ENCODE measurements around the gene AGXT.

AGXT gene

DNA sequence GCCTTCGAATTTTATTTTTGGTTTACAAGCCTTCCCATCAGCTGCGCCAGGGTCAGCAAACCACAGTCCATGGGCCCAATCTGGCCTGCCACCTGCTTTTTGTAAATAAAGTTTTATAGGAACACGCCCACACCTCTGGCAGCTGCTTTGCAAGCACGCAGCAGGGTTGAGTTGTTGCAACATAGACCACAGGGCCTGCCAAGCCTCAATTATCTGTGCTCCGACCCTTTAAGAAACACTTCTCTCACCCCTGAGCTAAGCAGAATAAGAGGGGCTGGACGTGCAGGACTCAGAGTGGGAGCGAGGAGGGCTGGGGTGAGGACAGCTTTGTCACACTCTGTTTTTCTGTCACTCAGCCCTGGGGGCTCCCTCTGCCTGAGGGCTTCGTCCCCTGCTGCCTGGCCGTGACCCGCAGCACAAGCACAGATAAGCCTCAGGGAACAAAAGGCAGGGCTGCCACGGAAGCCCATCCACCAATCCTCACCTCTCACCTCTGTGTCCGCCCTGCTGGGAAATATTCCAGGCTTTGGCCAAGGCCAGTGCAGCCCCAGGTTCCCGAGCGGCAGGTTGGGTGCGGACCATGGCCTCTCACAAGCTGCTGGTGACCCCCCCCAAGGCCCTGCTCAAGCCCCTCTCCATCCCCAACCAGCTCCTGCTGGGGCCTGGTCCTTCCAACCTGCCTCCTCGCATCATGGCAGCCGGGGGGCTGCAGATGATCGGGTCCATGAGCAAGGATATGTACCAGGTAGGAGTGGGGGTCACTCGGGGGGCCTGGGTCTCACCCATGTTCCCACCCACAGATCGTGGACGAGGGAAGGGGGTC is at the start of gene AGXT:
AGXT (plus strand) TSS at position 539 of the 823 bp plus-strand sequence; CDS start at position 581, 42 bp downstream.
- no peak for DNase-seq (ENCODE audit: low read depth)

- DNase-seq (ENCODE audit: low read depth), result no peak
Observed at GRCh38 chr2:240819126-240819857, 49.3 kb upstream of the AGXT start.

DNA sequence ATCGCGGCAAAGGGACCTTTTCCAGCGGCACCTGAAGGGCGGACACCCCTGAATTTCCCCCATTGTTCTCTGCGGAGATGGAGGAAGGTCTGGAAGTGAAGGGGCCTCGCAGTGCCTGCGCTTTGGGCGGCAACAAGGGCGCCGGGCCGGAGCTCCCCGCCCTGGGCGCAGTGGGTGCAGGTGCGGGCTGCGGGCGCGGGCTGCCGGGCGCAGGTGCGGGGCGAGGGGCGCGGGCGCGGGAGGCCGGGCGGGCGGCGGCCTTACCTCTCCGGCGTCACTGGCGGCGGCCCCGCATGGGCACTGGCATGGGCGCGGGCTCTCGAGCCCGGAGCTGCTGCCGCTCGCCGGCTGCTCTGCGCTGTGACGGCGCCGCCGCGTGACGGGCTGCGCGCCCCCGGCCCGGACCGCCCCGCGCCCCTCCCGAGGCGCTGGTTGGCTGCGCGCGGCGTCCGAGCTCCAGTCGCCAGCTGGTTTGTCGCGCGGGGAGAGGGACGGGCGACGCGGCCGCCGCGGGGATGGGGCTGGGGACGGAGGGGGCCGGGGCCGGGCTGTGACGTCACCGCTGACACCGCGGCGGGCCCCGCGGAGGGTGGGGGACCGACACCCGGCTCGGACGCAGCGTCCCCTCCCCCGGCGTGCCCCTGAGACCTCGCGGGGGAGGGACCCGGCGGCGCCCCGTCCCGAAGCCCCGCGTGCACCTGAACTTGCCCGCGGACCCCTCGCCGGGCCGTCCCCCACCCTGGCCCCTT is 48.6 kb upstream of the AGXT start, which contains the start of gene KIF1A:
KIF1A (minus strand) TSS at position 362 of the 749 bp plus-strand sequence. CDS start 22,467 bp downstream, outside the sequence.
- no peak for DNase-seq (ENCODE audit: low read depth)

- DNase-seq (ENCODE audit: low read depth), result no peak
Observed at GRCh38 chr2:240820607-240821428, 47.8 kb upstream of the AGXT start.

- no peak for DNase-seq (ENCODE audit: low read depth)
Observed at GRCh38 chr2:240821429-240821778, 47.2 kb upstream of the AGXT start.

DNA sequence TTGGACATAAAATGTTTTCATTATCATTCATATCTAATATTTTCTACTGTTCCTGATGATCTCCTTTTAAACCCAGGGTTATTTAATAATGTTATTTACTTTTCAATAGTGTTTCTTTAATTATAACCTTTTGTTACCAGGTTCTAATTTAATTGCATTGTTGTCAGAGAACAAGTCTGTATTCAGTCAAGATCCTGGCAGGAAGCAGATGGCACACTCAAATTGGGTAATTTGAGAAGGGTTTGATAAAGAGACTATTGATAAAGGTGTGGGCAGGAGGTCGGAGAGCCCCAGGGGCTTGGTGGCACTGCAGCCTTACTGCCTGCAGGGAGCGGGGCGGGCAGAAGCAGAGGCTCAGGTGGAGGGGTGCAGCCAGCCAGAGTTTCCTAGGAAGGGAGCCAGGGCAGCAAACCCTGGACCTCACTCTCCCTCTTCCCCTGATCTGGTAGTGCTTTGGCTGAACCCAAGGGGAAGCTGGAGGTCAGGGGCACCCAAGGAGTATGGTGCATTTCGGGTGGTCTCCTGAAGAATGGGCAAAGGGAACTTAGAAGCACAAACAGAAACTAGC is 46.3 kb upstream of the AGXT start:
- no peak for DNase-seq (ENCODE audit: low read depth)

DNA sequence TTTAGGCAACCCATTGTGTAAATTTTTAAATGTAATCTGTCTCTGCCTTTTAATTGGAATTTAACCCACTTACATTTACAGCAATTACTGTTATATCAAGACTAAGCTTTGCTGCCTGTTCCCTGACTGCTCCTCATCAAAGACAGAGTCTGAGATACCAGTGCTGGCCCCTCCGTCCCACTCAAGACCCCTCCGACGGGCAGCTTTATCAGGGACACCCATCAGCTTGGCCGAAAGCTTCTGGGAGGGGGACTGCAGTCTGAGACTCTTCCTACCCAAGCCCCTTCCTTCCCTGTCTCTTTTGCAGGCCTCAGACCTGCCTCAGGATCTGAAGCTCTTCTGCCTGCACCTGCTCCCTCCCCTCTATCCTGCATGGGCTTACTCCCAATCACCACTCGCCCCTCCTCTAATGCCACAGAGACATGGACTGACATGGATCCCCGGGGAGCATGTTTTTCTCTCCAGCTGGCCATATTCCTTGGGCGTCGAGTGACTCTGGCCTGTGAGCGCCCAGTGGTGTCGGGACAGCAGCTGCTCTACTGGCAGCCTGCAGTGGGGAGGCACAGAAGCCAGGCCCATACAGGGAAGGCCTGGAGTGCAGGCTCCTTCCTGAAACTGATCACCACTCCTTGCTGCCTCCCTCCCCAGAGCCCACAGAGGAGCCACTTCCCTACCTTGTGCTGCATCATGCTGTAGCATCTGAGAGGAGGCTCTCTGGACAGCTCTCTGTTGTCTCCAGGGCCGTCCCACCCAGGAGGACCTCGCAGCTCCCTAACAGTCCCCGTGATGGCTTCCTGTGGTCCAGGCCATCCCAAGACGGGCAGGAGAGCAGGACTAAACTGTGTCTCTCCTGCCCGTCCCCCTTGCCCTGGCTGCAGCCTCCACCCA is 44.9 kb upstream of the AGXT start:
- DNase-seq (ENCODE audit: low read depth), result no peak

DNA sequence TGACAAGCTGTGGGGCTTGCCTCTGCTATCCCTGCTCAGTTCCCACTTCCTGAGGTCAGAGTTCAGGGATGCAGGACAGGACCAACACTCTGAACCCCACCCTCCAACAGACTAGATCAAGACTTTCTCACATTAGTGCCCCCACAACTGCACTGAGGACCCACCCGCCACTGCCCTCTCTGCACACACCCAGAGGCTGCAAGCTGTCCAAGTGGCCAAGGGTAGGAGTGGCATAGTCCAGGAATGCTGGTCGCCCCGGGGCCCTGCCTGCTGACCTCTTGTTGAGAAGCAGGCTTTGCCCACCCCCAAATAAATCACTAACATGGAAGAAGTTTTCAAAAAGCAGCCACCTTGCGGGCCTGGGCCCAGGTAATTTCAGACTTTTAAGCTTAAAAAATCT is 43.1 kb upstream of the AGXT start:
- DNase-seq (ENCODE audit: low read depth), result no peak

- DNase-seq (ENCODE audit: low read depth), result no peak
Observed at GRCh38 chr2:240831594-240832204, 36.9 kb upstream of the AGXT start.

- DNase-seq (ENCODE audit: low read depth), result peak; percentile 95
Observed at GRCh38 chr2:240832205-240832727, 36.4 kb upstream of the AGXT start.

- no peak for DNase-seq (ENCODE audit: low read depth)
Observed at GRCh38 chr2:240832921-240833494, 35.6 kb upstream of the AGXT start.

GRCh38 chr2:240833724-240834285 is 34.8 kb upstream of the AGXT start:
- no peak for DNase-seq (ENCODE audit: low read depth)

DNA sequence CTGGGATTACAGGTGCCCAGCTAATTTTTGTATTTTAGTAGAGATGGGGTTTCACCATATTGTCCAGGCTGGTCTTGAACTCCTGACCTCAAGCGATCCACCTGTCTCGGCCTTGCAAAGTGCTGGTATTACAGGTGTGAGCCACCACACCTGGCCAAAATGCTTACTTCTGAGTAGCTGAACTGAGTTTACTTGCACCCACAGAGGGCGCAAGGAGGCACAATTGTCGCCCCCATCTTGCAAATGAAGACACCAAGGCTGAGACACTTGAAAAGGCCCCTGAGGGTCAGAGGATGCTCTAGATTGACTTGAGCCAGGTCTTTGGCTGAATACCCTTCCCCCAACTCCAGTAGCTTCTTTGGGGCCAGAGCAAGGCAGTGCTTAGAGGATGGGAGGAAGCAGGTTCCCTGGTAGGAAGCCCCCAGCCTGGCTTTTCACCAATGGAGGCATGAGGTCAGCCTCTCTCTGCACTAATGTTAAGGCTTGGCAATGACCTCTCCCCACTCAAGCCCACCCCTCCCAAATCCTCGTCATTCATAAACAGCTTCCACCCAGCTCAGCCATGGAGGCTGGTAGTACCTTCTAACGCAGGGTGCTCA is 34.1 kb upstream of the AGXT start:
- no peak for DNase-seq (ENCODE audit: low read depth)

GRCh38 chr2:240835528-240835927 is 33.1 kb upstream of the AGXT start:
- no peak for DNase-seq (ENCODE audit: low read depth)

DNA sequence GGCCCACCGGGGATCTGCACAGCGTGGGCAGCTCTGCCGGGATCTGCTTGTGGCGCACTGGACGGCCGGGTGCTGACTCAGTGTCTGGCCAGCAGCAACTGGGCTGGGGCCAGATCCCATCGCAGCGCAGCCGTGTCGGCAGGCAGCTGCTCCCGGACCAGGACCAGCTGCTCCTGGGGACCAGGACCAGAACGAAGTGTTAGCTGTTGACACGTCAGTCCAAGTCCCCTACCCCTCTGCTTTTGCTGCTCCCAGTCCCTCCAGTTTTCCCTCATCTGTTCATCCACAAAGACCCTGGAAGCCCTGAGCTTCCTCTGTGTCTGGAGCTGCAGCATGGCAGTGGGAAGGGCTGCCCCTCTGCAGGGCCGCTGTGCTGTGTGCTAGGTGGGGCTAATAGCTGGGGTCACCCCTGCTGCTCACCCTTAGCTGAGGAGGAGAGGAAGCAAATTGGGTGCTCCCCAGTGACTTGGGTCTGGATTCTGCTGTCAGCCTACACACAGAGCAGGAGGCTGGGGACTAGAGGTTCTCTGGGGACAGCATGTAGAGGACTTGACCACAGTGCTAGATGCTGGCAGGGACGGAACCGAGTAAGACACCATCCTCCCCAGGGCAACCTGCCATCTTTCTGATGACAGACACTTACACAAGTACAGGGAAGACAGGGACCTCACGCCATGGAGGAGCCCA is 31.7 kb upstream of the AGXT start:
- no peak for DNase-seq (ENCODE audit: low read depth)

DNA sequence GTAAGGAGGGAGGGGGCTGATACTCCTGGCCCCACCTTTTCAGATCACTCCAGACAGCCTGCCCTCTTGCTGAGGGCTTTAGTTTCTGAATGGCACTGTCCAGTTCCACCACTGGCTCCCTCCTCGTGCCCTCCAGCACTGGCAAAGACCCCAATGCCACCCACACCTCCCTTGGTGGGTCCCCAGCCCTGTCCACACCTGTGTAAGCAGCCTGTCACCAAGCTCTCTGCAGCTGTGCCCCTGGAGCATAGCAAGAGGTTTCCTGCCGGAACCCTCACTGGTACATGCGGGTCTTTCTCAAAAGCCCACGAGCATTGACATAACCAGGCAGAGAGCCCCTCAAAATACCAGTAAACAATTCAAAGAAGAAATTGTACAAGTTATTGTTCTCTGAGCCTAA is 31.0 kb upstream of the AGXT start:
- no peak for DNase-seq (ENCODE audit: low read depth)

- DNase-seq (ENCODE audit: low read depth), result no peak
Observed at GRCh38 chr2:240839152-240840143, 29.2 kb upstream of the AGXT start.
